CD4-positive, alpha-beta T cell treated with Interleukin-21 for 1 hour (primary cell): Measurements from ENCODE around the gene MYO3B.
A peak's percentile ranks its signal among the peaks of the same experiment; 100 is the strongest.

ENCODE experiments used
- DNase-seq: peaks from one replicate; pipeline ENCODE4 v3.0.0-alpha.2; 2020

Gene MYO3B

DNA sequence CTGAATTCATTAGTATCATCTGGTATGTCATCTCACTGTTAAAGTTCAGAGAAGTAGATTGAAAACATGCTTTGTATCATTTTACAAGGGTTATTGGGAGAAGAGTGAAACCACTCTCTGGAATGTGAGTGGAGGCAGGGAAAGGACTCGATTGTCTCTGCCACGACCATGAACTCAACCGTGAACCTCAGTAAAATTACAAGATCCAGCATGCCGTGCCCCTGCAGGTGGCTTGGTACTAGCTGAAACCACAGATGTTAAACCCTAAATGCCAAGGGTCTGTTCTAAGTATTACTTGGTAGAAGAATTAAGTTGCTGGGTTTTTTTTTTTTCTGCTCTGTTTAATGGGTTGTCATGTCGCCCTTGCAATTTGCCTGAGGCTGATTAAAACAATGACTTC lies 197.2 kb downstream of the MYO3B start:
- DNase-seq, result no peak

- no peak for DNase-seq
Observed at GRCh38 chr2:170377500-170378207, 199.7 kb downstream of the MYO3B start.

DNA sequence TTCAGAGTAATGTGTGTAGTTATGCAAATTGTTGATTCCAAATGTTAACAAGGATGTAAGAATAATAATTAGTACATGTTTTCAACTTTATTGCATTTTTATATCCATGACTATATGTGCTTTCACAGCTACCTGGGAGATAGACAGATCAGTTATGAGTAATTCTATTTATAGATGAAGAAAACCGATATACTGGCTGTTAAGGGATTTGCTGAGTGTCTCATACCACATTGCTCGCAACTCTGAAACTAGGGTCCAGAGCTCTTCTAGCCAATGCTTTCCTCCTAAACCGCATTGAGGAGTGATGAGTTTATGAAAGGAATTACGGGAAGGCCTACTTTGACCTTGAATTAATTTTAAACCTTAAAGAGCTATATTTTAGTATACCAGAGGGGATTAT lies 202.3 kb downstream of the MYO3B start:
- no peak for DNase-seq

DNA sequence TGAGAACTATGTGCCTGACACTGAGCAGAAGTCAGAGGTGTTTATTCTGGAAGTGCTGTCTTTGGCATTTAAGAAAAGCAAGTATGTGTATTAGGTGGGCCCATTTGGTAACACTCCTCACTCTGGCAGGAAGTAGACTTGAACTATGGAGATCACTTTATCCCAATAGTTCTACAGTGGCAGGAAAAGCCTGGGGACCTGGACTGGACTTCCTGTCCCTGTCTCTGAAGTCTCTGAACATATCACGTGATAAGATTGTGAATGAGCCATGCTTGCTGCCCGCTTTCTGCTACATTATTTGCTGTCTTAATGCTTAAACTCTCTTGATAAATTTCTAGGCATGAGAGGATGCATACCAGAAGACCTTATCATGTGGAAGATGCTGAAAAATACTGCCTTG lies 203.7 kb downstream of the MYO3B start:
- DNase-seq, result no peak

DNA sequence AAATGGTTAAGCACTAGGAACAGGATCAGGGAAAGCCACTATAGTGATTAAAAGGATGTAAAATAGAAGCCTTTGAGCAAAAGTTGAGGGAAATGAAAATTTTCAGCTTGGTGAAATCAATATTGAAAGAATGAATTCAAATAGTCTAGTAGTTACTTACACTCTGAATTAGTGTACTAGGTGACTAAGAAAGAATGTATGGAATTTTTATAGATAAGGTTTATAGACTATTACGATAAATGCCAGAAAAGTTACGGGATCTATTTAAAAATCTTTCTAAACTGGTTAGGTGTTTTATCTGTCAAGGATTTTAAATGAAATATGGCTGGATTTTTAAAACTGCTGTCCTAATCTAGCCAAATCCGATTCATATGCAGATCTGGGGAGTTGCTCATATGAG lies 208.6 kb downstream of the MYO3B start:
- no peak for DNase-seq

- DNase-seq, result no peak
Observed at GRCh38 chr2:170391018-170391417, 213.1 kb downstream of the MYO3B start.

GRCh38 chr2:170391697-170392096 lies 213.8 kb downstream of the MYO3B start:
- DNase-seq, result no peak

- DNase-seq, result no peak
Observed at GRCh38 chr2:170393861-170394498, 216.0 kb downstream of the MYO3B start.

DNA sequence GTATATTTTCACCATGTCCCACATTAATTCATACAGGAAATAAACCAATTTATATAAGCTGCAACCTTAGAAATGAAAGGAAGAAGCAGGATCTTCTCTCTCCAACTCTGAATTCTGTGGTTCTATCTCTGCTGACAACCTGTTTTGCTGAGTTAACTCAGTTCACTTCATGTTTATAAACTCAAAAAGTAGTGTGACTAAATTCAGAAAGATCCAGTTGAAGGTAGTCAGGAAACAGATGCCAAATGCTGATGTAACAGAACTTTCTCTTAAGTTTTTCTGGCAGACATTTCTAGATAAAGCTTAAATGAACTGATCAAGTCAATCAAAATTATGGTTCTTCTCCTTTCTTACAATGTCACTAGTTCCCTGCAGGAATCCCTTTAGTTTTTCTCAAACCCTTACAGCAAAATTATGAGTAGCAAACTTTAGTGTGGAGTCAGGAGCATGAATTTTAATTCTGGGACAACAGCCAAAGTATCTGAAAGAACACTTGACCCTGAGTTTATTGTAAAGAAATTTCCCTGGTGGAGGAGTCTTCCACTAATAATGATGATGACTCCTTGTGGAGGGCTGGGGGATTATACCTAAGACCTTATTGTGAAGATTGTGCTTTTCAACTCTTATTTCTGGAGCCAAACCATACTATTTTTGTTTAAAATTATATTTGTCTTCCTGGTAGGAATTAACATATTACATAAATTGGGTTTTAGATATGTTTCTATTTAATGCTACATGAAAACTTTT lies 216.9 kb downstream of the MYO3B start:
- no peak for DNase-seq

GRCh38 chr2:170396799-170397459 lies 219.0 kb downstream of the MYO3B start:
- no peak for DNase-seq

DNA sequence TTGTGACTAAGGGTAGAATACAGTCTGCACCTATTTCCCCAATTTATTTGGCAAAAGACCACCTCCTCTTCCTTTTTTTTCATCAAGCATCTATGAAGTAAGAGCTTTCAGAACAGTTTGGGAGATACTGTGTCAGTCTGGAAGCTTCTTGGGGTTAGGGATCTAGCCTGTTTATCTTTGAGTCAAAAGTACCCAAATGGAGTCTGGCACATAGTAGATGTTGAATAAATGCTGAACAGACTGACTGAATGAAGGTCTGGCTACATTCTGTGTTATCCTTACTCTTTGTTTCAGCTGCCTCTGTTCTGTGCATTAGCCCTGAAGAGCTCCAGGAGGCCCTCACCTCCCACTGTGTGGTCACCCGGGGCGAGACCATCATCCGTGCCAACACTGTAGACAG lies 223.2 kb downstream of the MYO3B start:
- no peak for DNase-seq

DNA sequence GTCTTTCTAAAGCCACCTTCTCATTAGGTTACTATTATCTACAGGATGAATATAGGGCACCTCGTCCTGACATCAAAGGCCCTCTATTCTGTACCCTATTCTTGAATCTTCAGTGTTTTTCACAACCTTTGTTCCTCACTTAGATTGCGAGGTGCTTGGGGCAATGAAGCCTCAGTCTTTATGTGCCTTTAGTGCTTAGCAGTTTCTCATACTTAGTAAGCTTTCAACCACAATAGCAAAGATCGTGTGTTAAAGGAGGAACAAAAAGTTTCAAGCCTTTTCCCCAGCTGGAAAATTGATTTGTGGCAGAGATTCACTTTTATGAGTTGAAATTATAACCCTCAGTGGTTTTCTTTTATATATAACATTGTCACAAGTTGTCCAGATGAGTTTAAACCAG lies 226.9 kb downstream of the MYO3B start:
- no peak for DNase-seq

GRCh38 chr2:170405326-170405725 lies 227.4 kb downstream of the MYO3B start:
- DNase-seq, result no peak

DNA sequence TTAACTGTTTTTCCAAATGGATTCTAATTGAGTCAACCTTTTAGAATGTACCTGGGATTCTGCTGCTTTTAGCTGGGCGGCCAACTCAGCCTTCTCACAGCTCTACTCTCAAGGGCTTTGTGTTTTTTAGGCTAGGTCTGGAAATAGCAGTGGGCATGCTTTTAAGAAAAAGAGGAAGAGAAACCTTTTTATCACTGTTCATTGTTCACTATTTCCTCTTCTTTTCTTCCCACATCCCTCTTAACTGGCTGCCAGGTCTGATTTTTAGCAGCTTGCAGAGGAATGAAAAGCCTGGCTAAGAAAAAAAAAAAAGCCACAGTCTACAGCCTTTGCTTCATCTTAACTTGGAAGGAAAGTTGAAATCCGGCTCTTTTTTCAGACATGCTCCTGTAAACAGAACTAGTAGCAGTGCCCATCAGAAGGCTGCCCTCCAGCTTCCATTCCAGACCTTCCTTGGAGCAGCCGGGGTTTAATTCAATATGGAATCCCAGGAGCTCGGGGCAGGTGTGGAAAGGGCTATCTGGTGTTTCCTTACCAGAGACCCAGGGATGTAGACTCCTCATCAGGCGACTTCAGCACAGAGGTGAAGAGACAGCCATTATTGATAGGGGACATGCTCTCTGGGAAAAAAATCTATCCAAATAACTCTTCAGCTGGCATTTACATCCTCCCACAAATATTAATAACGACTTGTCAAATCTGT lies 230.7 kb downstream of the MYO3B start:
- DNase-seq, result no peak

- DNase-seq, result peak; percentile 70
Observed at GRCh38 chr2:170409164-170409535, 231.2 kb downstream of the MYO3B start.

GRCh38 chr2:170411660-170412059 lies 233.7 kb downstream of the MYO3B start:
- no peak for DNase-seq

DNA sequence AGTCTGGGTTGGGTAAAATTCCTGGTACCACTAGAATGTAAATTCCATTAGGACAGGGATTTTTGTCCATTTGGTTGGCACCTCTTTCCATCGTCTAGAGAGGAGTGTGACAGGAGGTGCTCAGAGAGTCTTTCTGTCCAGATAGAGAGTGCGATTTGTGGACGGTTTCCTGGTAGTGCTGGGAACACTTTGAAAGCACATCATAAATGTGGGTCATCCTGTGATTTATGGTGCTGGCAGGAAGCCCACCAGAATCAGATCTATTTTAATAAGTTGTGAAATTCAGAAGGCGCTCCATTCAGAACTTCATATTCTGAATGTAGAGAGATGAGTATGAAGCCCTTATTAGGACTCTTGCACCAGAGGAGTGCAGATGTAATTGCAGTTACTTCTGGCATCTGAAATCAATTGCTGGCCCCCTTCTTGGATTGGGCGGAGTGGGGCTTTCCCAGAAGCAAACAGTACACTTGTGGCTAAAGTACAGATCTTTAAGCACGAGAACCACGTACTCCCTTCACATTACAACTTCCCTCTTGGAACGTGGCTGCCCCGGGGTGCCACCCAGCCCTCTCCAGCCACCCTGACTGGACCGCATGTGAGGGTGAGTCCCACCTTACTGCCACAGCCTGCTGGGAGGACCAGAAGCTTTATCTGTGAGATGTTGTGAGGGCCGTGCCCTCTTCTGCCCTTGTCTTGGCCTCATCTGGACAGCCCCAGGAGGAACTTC lies 243.2 kb downstream of the MYO3B start:
- no peak for DNase-seq

DNA sequence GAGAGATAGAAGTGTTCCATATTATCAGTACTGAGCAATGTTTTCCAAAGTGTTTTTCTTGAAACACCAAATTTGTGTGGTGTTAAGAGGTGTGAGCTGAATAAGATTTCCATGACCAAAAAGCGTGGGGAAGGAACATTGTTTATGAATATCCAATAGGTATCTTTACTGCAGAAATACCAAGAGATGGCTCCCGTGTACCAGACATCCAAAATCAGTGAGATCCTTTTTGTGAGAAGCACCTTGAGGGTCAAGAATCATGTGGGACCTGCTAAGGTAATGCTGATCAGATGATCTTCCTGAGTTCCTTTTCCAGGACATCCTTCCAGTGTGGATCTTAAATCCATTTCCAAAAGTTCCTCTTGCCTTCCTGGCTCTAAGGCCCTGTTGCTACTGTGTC lies 246.0 kb downstream of the MYO3B start:
- no peak for DNase-seq

- no peak for DNase-seq
Observed at GRCh38 chr2:170425281-170425751, 247.4 kb downstream of the MYO3B start.

DNA sequence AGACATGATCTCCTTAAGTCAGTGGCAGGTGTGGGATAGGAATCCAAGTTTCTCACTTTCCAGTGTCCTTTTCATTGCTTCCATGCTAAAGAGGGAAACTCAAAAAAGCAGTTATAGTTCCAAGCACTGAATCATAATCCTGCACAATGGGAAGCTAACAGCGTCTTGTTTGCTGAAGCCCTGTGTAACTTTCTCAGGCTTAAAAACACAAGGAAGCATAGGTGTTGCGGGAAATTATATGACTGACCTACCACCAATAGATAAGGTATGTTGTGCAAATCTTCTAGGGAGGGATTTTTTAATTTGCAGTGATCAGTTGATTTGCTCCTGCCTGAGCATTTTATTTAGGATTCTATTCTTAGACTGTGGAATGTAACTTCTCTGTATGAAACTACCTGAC lies 250.9 kb downstream of the MYO3B start:
- DNase-seq, result no peak

DNA sequence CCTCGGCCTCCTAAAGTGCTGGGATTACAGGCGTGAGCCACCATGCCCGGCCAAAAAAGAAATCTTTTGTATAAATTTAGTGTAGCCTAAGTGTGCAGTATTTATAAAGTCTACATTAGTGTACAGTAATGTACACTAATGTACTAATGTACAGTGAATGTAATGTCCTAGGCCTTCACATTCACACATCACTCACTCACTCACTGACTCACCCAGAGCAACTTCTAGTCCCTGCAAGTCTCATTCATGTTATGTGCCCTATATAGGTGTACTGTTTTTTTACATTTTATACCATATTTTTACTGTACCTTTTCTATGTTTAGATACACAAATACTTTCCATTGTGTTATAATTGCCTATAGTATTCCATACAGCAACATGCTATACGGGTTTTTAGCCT lies 254.9 kb downstream of the MYO3B start:
- DNase-seq, result no peak

DNA sequence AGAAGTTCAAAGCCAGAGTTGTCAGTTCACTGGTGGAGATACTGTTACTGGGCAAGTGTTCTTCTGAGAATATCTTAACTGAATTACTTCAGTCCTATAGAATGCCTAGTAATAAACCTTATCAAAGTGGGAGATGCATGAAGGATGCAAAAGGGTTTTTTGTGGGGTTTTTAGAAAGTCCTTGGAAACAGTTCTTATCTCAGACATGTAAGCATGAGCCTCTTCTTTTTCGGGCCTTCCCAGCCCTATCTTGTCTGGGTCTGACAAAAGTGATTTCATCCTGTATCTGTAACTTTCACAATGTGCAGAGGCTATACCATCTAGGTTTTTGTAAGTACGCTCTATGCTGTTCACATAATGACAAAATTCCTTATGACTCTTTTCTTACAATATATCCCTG lies 255.5 kb downstream of the MYO3B start:
- DNase-seq, result no peak
